GM12875 (cell line): ENCODE data around the gene SPEF2.

Experiments used
- H3K4me3 ChIP-seq: one replicate; pipeline ENCODE4 v1.5.1; 2011; ENCODE audit warnings: low read depth, low read length, control low read depth
- CTCF ChIP-seq: IDR thresholded peaks from 2 replicates; pipeline ENCODE4 v1.5.1; 2011; ENCODE audit warnings: low read depth, mild to moderate bottlenecking, control low read depth, inconsistent platforms, low read length, moderate library complexity, borderline replicate concordance; ENCODE audit not compliant: insufficient read depth

SPEF2 gene

GRCh38 chr5:35799753-35800152, 182.1 kb downstream of the SPEF2 start:
- TF ChIP-seq CTCF, result no peak
- no peak overlapping the region for H3K4me3 ChIP-seq

- TF ChIP-seq CTCF, result no peak
Observed at GRCh38 chr5:35803191-35803651, 185.6 kb downstream of the SPEF2 start.

GRCh38 chr5:35804201-35804653, 186.6 kb downstream of the SPEF2 start:
- H3K4me3 ChIP-seq, result no peak overlapping the region
- TF ChIP-seq CTCF, result no peak

More at GRCh38 chr5:35803191-35803651, 185.6 kb downstream of the SPEF2 start:
- H3K4me3 ChIP-seq, result no peak overlapping the region

- no peak overlapping the region for H3K4me3 ChIP-seq
- no peak for TF ChIP-seq CTCF
Observed at GRCh38 chr5:35804841-35805240, 187.2 kb downstream of the SPEF2 start.

- no peak overlapping the region for H3K4me3 ChIP-seq
Observed at GRCh38 chr5:35810601-35811000, 192.9 kb downstream of the SPEF2 start.

GRCh38 chr5:35811108-35811741, 193.6 kb downstream of the SPEF2 start:
- TF ChIP-seq CTCF, result no peak
- H3K4me3 ChIP-seq, result no peak overlapping the region

More at GRCh38 chr5:35810601-35811000, 192.9 kb downstream of the SPEF2 start:
- TF ChIP-seq CTCF, result no peak

- TF ChIP-seq CTCF, result no peak
- H3K4me3 ChIP-seq, result no peak overlapping the region
Observed at GRCh38 chr5:35813521-35813920, 195.9 kb downstream of the SPEF2 start.
